Panc1 (cell line): ENCODE measurements around the gene UHRF2.

Source experiments
- POLR2AphosphoS5 ChIP-seq: IDR thresholded peaks from 2 replicates; pipeline ENCODE4 v1.6.1; 2012; ENCODE audit warnings: mild to moderate bottlenecking, low read depth, low read length, moderate library complexity
- SIN3A ChIP-seq: IDR thresholded peaks from 2 replicates; pipeline ENCODE4 v1.6.1; 2012; ENCODE audit warnings: low read depth, mild to moderate bottlenecking, low read length, moderate library complexity, borderline replicate concordance; ENCODE audit not compliant: insufficient read depth
- TCF7L2 ChIP-seq: IDR thresholded peaks from 2 replicates; pipeline ENCODE4 v1.6.1; 2011; ENCODE audit warnings: mild to moderate bottlenecking, low read depth, low read length, inconsistent platforms
- TF ChIP-seq, protein P1 (sequence below): fragments of 450-650 bp; IDR thresholded peaks from 2 replicates; pipeline ENCODE4 v1.5.1; 2017; ENCODE audit warnings: mild to moderate bottlenecking
- TF ChIP-seq, protein P2 (sequence below), 2 experiments: IDR thresholded peaks; 2 replicates each; pipeline ENCODE4 v1.6.1; 2011 to 2012; ENCODE audit warnings: low read depth in 2 of 2, control low read depth in 1 of 2, low read length in 1 of 2, mild to moderate bottlenecking in 1 of 2, moderate library complexity in 1 of 2; ENCODE audit not compliant: insufficient read depth in 1 of 2

DNA sequence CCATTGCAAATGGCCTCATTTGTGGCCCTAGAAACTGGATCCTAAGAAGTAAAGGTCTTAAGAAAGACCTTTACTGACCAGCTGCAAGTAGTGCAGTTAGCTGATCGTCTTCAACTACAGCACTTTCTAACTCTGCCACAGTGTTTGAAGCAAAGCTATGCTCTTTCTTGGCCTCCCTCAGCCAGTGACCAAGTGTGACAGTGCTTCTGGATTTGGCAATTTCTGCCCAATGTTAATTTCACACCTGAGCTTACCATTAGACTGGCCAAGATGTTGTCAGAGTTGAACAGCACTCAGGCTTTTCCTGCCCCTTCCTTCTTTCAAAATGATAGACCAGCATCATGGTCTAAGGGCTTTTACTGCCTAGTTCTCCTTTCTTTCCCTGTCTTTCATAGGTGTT, 36.1 kb downstream of the UHRF2 start:
- TF ChIP-seq, protein P1, sequence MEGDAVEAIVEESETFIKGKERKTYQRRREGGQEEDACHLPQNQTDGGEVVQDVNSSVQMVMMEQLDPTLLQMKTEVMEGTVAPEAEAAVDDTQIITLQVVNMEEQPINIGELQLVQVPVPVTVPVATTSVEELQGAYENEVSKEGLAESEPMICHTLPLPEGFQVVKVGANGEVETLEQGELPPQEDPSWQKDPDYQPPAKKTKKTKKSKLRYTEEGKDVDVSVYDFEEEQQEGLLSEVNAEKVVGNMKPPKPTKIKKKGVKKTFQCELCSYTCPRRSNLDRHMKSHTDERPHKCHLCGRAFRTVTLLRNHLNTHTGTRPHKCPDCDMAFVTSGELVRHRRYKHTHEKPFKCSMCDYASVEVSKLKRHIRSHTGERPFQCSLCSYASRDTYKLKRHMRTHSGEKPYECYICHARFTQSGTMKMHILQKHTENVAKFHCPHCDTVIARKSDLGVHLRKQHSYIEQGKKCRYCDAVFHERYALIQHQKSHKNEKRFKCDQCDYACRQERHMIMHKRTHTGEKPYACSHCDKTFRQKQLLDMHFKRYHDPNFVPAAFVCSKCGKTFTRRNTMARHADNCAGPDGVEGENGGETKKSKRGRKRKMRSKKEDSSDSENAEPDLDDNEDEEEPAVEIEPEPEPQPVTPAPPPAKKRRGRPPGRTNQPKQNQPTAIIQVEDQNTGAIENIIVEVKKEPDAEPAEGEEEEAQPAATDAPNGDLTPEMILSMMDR, result no peak
- TF ChIP-seq, protein P2, sequence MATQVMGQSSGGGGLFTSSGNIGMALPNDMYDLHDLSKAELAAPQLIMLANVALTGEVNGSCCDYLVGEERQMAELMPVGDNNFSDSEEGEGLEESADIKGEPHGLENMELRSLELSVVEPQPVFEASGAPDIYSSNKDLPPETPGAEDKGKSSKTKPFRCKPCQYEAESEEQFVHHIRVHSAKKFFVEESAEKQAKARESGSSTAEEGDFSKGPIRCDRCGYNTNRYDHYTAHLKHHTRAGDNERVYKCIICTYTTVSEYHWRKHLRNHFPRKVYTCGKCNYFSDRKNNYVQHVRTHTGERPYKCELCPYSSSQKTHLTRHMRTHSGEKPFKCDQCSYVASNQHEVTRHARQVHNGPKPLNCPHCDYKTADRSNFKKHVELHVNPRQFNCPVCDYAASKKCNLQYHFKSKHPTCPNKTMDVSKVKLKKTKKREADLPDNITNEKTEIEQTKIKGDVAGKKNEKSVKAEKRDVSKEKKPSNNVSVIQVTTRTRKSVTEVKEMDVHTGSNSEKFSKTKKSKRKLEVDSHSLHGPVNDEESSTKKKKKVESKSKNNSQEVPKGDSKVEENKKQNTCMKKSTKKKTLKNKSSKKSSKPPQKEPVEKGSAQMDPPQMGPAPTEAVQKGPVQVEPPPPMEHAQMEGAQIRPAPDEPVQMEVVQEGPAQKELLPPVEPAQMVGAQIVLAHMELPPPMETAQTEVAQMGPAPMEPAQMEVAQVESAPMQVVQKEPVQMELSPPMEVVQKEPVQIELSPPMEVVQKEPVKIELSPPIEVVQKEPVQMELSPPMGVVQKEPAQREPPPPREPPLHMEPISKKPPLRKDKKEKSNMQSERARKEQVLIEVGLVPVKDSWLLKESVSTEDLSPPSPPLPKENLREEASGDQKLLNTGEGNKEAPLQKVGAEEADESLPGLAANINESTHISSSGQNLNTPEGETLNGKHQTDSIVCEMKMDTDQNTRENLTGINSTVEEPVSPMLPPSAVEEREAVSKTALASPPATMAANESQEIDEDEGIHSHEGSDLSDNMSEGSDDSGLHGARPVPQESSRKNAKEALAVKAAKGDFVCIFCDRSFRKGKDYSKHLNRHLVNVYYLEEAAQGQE (IDR thresholded peaks at IDR 0.05; ENCODE audit: insufficient read depth in 1 of 2, low read depth in 2 of 2, low read length in 1 of 2), result no peak
- TF ChIP-seq POLR2AphosphoS5 (no peak), TCF7L2 (no peak), SIN3A (no peak)
